ENCODE data around the gene SMARCA2.

DNA sequence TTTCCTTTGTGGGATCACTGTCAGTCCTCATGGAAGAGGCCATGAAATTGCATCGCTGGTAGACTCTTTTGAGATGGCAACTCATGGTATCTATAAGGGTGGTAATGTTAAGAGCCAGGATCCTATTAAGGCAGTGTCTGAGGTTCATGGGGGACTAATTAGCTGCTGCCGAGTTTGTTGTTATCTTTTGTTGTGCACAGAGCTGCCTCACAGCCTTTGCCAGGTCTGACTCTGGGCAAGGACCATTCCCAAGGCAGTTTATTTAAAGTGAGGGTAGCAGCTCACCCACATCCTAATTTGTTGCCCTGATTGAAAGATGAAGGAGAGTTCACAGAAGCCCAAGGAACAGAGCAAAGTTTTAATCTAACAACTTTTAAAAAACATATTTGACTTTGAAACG, 7.9 kb downstream of the SMARCA2 start:
- TF ChIP-seq, protein P1, sequence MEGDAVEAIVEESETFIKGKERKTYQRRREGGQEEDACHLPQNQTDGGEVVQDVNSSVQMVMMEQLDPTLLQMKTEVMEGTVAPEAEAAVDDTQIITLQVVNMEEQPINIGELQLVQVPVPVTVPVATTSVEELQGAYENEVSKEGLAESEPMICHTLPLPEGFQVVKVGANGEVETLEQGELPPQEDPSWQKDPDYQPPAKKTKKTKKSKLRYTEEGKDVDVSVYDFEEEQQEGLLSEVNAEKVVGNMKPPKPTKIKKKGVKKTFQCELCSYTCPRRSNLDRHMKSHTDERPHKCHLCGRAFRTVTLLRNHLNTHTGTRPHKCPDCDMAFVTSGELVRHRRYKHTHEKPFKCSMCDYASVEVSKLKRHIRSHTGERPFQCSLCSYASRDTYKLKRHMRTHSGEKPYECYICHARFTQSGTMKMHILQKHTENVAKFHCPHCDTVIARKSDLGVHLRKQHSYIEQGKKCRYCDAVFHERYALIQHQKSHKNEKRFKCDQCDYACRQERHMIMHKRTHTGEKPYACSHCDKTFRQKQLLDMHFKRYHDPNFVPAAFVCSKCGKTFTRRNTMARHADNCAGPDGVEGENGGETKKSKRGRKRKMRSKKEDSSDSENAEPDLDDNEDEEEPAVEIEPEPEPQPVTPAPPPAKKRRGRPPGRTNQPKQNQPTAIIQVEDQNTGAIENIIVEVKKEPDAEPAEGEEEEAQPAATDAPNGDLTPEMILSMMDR (IDR thresholded peaks at IDR 0.05) = no peak
- TF ChIP-seq POLR2A (IDR thresholded peaks at IDR 0.05) = no peak

All from testis (tissue), 2 donors.